T-helper 1 cell treated with Interleukin-12 subunit alpha and Interleukin-12 subunit beta and Interleukin-4 antibody, amounts not matched to agents 30 ng/mL and 1 ng/mL, for 36 hours (primary cell): ENCODE results near the gene HPCAL1. TPM values are rescaled to one million over a fixed set of nuclear protein-coding genes. Genes with fewer than 3 reads are reported as not detected.

Experiments used
- intact Hi-C: fragments of 100-400 bp; cut with micrococcal nuclease; formaldehyde crosslinking; loops from one replicate; pipeline ENCODE4 v1.15.1; 2024
- total RNA-seq: library from RNA; stranded (reverse); gene quantifications from 2 replicates; pipeline ENCODE4 v1.2.3, GENCODE V29; 2022

The HPCAL1 gene
- total RNA-seq, 1 donor from 2014 or later = 47.5 TPM

GRCh38 chr2:10475811-10476660 is 173.3 kb downstream of the HPCAL1 start:
- intact Hi-C loops = no loop called here

- intact Hi-C loops = no loop called here
These were observed 174.2 kb downstream of the HPCAL1 start for GRCh38 chr2:10476723-10477442.

Other genes with a start within 250 kb of the HPCAL1 start
- gene CYS1, start 222.5 kb upstream of the HPCAL1 start, total RNA-seq = 1.3 and 1.6 TPM in 2 replicates
- gene RRM2, start 180.2 kb upstream of the HPCAL1 start, total RNA-seq = 328 and 333 TPM in 2 replicates
- gene ODC1, start 145.4 kb downstream of the HPCAL1 start, total RNA-seq = 52.8 and 55.6 TPM in 2 replicates